Stimulated activated CD4-positive, alpha-beta T cell treated with anti-CD3 and anti-CD28 coated beads, Interleukin-12 subunit alpha, Interleukin-12 subunit beta, amount 100 ng/mL, for 24 hours (primary cell): ENCODE results near the gene IL32.
"Not testable (repeated sequence)": the region's sequence is repeated elsewhere in the genome, so short reads cannot be mapped to it uniquely, and the experiment has no call there.

Experiments used
- DNase-seq, 2 experiments: peaks; one replicate each; pipeline ENCODE4 v3.0.0-alpha.2; 2020; ENCODE audit warnings: low read depth in 2 of 2

Gene IL32

GRCh38 chr16:3051494-3051893 is 13.9 kb upstream of the IL32 start:
- DNase-seq, result no peak

DNA sequence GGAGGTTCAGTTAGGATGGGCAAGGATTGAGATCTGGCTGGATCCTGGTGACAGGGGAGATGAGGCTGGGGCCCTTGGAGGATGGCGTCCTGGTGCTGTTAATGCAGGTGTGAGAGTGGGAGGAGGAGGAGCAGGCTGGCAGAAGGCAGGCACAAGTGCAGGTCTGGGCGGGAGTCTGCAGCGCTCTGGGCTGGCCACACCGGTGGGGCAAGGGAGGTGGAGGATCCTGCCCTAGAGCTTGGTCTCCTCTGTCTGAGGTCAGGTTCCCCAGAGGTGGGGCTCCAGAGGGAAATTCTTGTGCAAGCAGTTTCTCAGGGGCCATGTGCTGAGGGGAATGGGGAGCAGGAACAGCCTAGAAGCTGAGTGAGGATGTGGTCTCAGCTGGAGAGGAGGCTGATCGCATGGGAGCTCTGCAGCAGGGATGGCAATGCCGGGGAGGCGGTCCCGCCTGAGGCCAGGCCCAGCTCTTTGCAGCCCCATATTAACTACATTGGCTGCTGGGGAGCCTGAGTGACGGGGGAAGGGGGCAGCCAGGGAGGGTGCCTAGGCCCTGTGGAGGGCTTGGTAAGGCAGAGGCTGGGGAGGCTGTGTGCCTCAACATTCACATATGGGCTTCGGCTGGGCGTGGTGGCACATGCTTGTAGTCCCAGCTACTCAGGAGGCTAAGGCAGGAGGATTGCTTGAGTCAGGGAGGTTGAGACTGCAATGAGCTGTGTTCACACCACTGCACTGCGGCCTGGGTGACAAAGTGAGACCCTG is 12.7 kb upstream of the IL32 start:
- DNase-seq, result not testable (repeated sequence)

GRCh38 chr16:3053330-3053710 is 12.1 kb upstream of the IL32 start:
- not testable (repeated sequence) for DNase-seq

GRCh38 chr16:3054965-3055733 is 10.3 kb upstream of the IL32 start:
- DNase-seq, result no peak

- not testable (repeated sequence) for DNase-seq
Measured at GRCh38 chr16:3055734-3056115, 9.7 kb upstream of the IL32 start.

DNA sequence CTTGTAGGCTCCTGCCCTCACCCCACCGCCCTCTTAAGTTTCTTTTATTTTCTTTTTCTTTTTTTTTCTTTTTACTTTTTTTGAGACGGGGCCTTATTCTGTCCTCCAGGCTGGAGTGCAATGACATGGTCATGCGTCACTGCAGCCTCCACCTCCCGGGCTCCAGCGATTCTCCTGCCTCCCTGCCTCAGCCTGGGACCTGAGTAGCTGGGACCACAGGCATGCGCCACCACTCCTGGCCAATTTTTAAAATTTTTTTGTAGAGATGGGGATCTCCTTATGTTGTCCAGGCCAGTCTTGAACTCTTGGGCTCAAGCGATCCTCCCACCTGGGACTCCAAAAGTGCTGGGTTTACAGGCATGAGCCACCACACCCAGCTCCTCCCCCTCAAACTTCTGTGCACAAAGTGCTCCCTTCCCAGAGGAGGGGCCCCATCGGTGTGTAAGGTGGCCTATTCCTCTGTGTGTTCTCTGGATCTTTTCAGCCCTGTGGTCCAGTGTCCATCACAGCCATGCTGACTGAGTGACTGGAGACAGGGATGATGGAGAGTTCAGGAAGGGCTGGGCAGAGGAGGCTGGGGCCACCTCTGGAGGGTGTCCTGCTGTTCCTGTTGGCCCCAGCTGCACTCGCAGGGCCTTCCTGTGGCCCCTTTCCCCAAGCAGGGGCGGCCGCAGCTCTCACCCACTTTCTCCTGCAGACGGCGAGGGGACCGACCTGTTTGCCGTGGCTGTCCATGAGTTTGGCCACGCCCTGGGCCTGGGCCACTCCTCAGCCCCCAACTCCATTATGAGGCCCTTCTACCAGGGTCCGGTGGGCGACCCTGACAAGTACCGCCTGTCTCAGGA is 8.9 kb upstream of the IL32 start:
- DNase-seq, result no peak

DNA sequence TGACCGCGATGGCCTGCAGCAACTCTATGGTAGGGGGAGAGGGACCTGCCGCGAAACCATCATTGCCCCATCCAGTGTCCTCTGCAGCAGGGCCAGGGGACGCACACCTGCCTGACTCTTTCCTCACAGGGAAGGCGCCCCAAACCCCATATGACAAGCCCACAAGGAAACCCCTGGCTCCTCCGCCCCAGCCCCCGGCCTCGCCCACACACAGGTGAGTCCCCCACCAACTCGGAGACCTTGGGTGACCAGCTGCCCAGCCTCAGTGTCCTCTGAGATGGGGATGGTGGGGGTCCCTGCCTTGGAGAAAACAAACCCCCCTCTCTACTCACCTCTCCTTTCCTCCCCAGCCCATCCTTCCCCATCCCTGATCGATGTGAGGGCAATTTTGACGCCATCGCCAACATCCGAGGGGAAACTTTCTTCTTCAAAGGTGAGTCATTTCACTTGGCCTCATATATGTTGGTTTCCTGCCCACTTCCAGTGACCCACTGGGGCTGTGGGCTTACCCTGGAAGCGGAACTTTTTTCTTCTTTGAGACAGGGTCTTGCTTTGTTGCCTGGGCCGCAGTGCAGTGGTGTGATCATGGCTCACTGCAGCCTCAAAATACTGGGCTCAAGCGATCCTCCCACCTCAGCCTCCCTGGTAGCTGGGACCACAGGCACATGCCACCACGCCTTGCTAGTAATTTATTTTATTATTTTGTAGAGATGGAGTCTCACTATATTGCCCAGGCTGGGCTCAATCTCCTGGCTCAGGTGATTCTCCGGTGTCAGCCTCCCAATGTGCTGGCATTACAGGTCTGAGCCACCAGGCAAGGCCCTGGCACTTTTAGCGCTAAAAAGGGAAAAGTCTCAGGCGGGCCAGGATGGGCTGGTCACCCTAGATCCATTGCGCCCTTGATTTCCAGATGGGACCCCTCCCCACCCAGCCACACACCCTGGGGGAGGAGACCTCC is 8.0 kb upstream of the IL32 start:
- no peak for DNase-seq

GRCh38 chr16:3058139-3059030 is 7.1 kb upstream of the IL32 start:
- DNase-seq, result no peak

DNA sequence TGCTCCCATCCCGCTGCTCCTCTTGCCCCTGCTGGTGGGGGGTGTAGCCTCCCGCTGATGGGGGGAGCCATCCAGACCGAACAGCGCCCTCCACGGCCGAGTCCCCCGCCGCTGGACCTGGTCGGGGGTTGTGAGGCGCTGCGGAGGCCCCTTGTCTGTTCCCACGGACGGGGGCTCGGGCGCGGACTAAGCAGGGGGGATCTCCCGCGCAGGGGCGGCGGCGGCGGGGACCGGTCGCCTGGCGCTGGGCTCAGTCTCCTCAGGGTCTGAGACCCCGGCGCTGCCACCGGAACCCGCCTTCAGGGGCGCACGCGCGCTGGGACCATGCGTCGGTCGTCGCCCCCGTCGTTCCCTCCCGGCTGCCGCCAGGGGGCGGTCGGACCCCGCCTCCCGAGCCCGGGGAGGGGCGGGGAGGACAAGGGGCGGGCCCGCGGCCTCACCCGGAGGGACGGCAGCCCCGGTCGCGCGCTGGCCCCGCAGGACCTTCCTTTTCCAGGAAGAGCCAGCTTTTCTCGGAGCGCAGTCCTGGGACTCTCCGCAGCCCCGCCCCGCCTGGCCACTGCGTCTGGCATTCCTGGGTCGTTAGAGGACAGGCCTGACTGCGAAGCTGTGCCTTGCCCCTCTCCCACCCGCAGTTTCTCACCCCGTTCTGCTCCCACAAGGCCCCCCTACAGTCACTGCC is 6.3 kb upstream of the IL32 start:
- DNase-seq, result peak; percentile 72 to 79

DNA sequence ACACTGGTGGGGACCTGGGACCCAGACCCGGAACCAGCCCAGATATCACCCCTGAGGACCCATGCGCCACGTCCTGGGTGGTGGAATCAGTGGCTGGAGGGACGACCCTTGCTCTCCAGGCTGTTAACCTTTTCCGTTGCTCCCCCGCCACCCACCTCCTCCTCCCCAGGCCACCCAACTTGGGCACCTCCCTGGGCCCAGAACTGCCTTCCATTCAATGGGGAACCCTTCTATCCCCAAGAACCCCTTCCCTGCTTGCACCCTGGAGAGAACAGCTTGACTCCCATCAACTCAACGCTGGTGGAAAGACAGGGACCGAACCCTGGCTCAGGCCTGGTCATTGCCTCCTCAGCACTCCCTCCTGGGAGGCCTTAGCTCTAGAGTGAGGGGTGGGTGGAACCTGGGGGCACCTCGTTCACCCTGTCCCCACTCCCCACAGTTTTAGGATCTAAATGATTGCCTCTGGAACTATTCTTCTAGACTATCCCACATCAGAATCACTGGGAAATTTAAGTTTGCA is 5.7 kb upstream of the IL32 start:
- DNase-seq, result no peak

DNA sequence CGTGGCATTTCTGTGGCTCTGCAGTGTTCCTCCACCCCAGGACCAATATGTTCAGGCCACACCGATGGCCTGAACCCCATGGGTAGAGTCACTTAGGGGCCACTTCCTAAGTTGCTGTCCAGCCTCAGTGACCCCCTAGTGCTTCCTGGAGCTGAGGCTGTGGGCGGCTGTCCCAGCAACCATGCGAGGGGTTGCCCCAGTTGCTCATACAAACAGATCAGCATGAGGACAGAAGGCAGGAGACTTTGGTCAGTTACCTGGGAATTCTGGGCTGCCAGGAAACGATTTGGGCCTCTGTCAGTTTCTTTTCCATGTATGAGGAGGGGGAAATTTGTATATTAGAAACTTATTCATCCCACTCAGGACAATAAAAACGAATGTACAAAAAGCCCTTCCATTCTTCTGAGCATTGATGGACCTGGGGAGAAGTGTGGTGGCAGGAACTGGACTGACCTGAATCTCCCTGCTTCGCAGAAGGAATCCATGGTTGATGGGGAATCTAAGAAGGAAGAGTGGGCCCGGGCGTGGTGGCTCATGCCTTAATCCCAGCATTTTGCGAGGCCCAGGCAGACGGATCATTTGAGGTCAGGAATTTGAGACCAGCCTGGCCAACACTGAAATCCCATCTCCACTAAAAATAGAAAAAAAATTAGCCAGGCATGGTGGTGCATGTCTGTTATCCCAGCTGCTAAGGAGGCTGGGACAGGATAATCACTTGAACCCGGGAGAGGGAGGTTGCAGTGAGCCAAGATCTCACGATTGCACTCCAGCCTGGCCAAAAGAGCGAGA is 4.9 kb upstream of the IL32 start:
- DNase-seq, result no peak

GRCh38 chr16:3062553-3062952 is 2.9 kb upstream of the IL32 start:
- no peak for DNase-seq

GRCh38 chr16:3063625-3064386 is 1.6 kb upstream of the IL32 start:
- DNase-seq, result no peak

- no peak for DNase-seq
Measured at GRCh38 chr16:3065742-3066439, 451 bp downstream of the IL32 start.

DNA sequence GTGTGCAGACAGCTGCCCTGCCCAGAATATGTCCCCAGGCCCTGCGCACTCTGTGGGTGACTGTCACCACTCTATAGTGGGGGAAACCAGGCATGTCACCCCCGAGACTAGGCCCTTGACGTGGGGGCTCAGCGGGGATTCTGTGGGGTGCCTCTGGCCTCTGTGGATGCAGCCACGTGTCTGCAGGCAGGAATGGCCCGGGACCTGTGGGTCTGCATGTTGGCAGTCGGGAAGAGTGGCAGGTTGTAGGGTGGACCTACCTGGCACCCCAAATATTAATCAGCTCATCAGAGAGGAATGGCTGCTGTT is 954 bp downstream of the IL32 start:
- DNase-seq, result no peak

DNA sequence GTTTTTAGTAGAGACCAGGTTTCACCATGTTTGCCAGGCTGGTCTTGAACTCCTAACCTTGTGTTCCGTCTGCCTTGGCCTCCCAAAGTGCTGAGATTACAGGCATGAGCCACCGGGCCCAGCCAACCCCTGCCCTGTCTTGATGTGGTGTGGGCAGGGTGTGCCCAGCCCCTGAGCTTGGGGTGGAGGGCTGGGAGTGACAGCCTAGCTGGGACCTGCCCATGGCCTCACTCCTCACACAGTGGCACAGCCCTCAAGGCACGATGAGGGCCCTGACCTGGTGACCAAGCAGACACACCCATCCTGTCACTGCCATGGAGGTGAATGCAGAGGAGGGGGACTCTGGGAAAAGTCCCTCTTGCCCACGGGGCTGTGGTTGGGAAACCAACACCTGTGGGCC is 3.0 kb downstream of the IL32 start:
- DNase-seq, result no peak

DNA sequence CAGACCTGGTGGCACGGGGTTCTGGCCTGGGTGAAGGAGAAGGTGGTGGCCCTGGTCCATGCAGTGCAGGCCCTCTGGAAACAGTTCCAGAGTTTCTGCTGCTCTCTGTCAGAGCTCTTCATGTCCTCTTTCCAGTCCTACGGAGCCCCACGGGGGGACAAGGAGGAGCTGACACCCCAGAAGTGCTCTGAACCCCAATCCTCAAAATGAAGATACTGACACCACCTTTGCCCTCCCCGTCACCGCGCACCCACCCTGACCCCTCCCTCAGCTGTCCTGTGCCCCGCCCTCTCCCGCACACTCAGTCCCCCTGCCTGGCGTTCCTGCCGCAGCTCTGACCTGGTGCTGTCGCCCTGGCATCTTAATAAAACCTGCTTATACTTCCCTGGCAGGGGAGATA is 3.7 kb downstream of the IL32 start:
- not testable (repeated sequence) for DNase-seq
